COLO829 (cell line): ENCODE measurements around the gene TMEM143.
"Not testable (repeated sequence)": the region's sequence is repeated elsewhere in the genome, so short reads cannot be mapped to it uniquely, and the experiment has no call there.

Experiments
- DNase-seq: peaks from one replicate; pipeline ENCODE4 v3.0.0; 2012; ENCODE audit warnings: low spot score

The TMEM143 gene

DNA sequence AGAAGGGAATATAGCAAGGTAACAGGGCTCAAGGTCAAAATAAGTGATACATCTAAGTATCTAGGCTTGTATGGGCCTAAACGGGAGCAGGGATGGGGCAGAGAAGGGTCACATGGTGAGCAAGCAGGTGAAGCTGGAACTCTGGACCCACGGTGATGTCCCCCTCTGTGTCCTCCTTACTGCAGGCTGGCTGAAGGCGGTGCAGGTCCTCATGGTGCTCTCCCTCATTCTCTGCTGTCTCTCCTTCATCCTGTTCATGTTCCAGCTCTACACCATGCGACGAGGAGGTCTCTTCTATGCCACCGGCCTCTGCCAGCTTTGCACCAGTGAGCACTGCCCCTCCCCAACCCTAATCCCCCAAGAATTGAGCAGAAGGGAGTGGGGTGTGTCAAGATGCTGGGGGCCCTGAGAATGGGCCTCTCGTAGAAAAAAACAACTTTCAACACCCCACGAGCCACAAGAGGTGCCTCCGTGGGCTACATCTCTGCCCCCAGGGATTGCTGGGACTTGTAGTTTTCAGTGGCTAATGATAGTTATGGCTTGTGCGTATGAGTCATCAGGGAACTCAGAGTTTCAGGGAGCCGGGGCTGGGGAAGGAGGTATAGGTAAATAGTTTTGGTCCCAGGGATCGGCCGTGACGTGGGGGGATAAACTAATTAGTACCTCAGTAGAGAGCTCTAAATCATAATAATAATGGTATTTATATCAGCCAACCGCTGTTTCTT is 34.4 kb downstream of the TMEM143 start:
- no peak for DNase-seq

GRCh38 chr19:48325265-48325910 is 38.4 kb downstream of the TMEM143 start, which contains the start of gene EMP3:
Gene EMP3, plus strand, starts transcription at chr19:48325552. Its CDS starts 1,293 bp downstream, at chr19:48326845.
- peak; percentile 82 for DNase-seq

DNA sequence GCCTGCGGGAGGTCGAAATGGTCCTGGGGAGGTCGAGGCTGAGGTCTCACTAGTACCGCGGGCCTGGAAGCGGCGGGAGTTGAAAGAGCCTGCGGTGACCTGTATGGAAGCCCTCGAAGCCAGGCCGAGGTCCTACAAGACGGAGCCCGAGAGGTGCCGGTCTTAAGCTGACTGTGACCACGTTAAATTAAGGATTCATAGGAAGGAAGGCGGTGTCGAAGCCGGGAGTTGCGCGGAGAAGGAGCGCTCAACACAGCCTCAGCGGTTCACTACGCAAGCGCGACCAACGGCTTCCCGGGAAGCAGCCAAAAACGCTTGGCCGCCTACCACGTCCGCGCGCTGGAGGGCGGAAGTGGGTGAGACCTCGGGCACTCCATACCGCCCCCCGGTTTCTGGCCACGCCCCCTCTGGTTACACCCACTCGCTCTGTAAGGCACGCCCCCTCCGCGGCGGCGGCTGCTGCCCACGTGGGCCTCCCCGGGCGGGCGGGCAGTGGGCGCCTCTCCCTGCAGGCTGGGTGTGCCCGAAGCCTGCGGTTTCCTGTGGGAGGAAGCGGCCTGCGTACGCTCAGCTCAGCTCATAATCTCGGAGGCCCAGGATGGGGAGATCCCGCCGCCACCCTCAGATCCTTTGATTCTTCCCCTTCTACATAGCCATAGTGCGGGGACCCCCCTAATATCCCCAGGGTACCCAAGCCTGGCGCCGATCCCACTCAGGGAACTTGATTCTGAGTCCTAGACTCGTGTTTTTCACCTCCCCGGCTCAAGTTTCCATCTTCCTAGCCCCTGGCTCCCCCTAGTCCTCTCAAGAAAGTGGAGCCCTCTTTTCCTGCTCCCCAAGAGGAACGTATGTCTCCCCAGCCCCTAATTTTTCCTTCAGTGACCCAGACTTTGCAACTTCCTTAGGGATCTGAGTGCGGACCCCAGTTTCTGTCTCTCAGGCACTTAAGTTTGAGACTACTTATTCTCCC is 41.8 kb downstream of the TMEM143 start:
- peak; percentile 97 for DNase-seq

- DNase-seq = peak; percentile 96
These were observed 42.4 kb downstream of the TMEM143 start for GRCh38 chr19:48321372-48321621.

- DNase-seq = peak; percentile 63
These were observed 43.8 kb downstream of the TMEM143 start for GRCh38 chr19:48319647-48320541.

- DNase-seq = no peak
These were observed 45.3 kb downstream of the TMEM143 start for GRCh38 chr19:48318286-48318987.

DNA sequence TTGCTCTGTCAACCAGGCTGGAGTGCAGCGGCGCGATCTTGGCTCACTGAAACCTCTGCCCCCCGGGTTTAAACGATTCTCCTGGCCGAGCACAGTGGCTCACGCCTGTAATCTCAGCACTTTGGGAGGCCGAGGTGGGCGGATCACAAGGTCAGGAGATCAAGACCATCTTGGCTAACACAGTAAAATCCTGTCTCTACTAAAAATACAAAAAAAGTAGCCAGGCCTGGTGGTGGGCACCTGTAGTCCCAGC is 46.1 kb downstream of the TMEM143 start:
- DNase-seq = not testable (repeated sequence)

DNA sequence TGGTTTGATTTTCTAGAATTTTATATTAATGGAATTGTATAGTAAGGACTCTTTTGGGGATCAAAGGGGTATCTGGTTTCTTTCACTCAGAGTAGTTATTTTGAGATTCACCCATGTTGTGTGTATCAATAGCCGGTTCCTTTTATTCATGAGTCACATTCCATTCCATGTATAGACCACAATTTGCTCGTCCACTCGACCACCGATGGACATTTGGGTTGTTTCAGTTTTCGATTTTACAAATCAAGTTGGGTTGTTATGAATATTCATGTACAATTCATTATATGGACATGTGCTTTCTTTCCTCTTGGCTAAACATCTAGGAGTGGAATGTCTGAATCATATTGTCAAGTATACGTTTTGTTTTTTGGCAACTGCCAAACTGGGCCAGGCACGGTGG is 48.0 kb downstream of the TMEM143 start:
- DNase-seq = no peak

DNA sequence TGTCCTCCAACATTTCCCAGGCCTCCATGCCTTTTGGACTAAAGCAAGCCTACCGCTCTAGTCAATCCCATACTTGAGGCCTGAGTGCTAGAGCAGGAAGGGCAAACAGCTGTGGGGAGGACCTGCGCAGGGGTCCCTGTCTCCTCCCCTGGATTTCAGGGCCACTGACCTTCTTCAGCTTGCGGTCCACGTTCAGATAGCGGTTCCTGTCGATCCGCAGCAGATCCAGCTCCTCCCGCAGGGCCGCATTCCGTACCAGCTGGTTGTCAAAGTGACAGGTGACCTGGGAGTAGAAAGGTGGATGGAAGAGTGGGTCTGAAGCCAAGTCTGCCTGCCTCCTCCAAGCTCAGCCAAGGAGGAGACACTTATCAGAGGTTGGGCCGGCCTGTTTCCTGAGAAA is 52.4 kb downstream of the TMEM143 start:
- DNase-seq = no peak

GRCh38 chr19:48310227-48310626 is 53.5 kb downstream of the TMEM143 start:
- DNase-seq = no peak

- DNase-seq = not testable (repeated sequence)
These were observed 54.0 kb downstream of the TMEM143 start for GRCh38 chr19:48309731-48310130.

DNA sequence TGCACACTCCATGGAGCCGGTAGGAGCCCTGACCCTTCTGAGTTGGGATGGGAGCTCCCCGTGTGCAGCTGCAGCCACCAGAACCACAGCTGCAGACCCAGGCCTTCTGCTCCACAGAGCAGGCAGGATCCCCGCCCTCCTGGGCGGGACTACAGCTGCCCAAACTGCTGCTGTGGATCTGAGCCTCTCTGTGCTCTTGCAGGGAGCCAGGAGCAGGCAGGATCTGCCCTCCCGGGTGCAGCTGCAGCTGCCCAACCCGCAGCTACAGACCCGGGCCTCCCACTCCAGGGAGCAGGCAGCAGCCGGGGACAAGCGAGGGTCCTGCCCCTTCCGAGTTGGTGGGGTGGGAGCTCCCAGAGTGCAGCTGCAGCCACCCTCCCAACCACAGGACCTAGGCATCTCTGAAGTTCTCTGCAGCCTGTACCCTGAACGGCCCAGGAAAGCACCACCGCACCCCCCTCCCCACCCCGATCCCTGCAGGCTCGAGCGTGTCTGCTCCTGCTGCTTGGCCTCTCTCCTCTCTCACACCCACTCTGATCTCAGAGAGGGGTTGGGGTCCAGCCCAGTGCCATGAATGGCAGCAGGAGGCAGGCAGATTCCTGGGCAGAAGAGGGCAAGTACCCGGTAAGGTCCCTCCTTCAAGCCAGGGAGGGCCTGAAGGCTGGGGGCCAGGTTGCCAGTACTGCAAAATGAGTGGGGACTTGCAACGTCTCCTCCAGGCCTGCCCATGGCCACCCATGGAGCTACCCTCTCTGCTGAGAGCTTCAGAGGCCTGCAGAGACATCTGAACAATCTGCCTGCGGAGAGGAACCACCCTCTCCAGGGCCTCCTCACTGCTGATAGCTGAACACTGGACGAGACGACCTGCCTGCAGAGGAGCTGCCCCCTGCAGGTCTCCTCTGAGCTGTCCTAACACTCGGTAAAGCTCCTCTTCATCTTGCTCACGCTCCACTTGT is 54.8 kb downstream of the TMEM143 start:
- DNase-seq = no peak

GRCh38 chr19:48303866-48304265 is 59.9 kb downstream of the TMEM143 start:
- DNase-seq = no peak

DNA sequence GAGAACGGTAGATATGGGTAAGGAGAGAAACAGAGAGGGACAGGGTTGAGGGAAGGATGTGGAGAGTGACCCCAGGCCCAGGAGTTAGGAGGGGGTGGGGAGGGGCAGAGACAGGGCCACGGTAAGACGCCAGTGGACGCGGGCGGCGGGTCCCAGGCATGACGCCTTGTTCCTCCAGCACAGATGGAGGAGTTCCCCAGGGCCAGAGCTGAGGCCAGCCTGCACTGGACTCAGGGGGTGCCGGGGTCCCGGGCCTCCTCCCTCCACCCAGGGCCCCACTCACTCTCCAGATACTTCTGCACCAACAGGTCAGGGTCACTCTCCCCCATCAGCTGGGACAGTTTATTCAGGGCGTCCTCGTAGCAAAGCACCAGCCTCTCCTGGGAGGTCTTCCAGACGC is 60.4 kb downstream of the TMEM143 start:
- DNase-seq = no peak

GRCh38 chr19:48302600-48302959 is 61.2 kb downstream of the TMEM143 start:
- DNase-seq = no peak

DNA sequence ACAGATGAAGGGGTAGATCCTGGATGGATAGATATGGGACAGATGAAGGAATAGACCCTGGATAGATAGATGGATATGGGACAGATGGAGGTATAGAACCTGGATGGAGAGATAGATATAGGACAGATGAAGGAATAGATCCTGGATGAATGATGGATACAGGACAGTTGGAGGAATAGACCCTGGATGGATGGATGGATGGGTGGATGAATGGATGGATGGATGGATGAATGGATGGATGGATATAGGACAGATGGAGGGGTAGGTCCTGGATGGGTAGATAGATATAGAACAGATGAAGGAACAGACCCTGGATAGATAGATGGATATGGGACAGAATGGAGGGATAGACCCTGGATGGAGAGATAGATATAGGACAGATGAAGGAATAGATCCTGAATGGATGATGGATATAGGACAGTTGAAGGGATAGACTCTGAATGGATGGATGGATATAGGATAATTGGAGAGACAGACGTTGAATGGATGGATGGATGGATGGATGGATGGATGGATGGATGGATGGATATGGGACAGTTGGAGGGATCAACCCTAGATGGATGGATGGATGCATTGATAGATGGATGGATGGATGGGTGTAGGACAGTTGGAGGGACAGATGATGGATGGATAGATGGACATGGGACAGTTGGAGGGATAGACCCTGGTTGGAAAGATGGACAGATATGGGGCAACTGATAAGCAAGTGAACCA is 61.7 kb downstream of the TMEM143 start:
- no peak for DNase-seq

DNA sequence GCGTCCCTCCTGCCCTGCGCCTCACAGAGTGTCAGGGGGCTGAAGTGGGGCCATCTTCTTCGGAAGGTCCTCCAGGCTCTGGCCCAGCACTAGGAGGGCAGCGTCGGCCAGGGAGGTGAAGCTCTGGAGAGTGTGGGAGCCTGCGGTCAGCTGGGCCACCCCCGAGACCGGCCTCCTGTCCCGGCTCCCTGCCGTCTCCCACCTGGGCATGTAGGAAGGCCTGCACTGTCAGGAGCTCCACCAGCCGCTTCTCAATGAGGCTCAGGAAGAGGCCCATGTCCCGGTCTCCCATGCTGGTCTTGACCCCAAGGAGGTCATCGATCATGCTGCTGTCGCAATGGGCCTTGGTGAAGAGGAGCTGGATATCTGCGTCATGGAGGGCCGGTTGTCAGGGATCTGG is 65.8 kb downstream of the TMEM143 start:
- DNase-seq = no peak

- DNase-seq = no peak
These were observed 66.6 kb downstream of the TMEM143 start for GRCh38 chr19:48296963-48297734.

DNA sequence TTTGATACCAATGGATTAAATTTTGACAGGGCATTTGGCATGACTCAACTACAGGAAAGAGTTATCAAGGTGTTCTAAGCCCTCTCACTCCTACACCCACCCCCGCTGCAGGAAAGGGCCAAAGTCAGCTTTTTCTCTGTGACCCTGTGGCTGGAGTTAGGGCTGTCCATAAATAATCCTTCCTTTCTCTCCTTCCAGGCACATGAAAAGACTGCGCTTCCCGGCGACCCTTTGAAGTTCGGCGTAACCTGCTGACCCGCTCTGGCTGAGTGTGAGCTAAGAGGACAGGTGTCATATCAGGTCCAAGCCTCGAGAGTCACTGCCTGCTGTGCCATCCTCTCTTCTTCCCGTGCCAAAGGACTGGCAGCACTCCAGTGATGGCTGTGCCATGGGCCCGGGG is 68.3 kb downstream of the TMEM143 start:
- no peak for DNase-seq
